ENCODE measurements around the gene KIF1A.

KIF1A gene

GRCh38 chr2:240735476-240735875 lies 84.5 kb downstream of the KIF1A start:
- DNase-seq (ENCODE audit: low read depth): no peak

- DNase-seq (ENCODE audit: low read depth): no peak
Measured at GRCh38 chr2:240734756-240735155, 85.3 kb downstream of the KIF1A start.

- no peak for DNase-seq (ENCODE audit: low read depth)
Measured at GRCh38 chr2:240733803-240734495, 86.1 kb downstream of the KIF1A start.

- DNase-seq (ENCODE audit: low read depth): no peak
Measured at GRCh38 chr2:240732911-240733622, 87.0 kb downstream of the KIF1A start.

GRCh38 chr2:240732184-240732583 lies 87.8 kb downstream of the KIF1A start:
- no peak for DNase-seq (ENCODE audit: low read depth)

- DNase-seq (ENCODE audit: low read depth): no peak
Measured at GRCh38 chr2:240731178-240731545, 88.9 kb downstream of the KIF1A start.

GRCh38 chr2:240730501-240731177 lies 89.4 kb downstream of the KIF1A start:
- DNase-seq (ENCODE audit: low read depth): no peak

GRCh38 chr2:240728827-240729226 lies 91.2 kb downstream of the KIF1A start:
- no peak for DNase-seq (ENCODE audit: low read depth)

GRCh38 chr2:240728361-240728760 lies 91.7 kb downstream of the KIF1A start:
- no peak for DNase-seq (ENCODE audit: low read depth)

GRCh38 chr2:240727913-240728312 lies 92.1 kb downstream of the KIF1A start:
- DNase-seq (ENCODE audit: low read depth): no peak

- DNase-seq (ENCODE audit: low read depth): no peak
Measured at GRCh38 chr2:240727439-240727838, 92.6 kb downstream of the KIF1A start.

GRCh38 chr2:240726876-240727275 lies 93.1 kb downstream of the KIF1A start:
- DNase-seq (ENCODE audit: low read depth): no peak

GRCh38 chr2:240725671-240726070 lies 94.3 kb downstream of the KIF1A start:
- no peak for DNase-seq (ENCODE audit: low read depth)

- no peak for DNase-seq (ENCODE audit: low read depth)
Measured at GRCh38 chr2:240725266-240725665, 94.8 kb downstream of the KIF1A start.

- DNase-seq (ENCODE audit: low read depth): no peak
Measured at GRCh38 chr2:240724431-240724830, 95.6 kb downstream of the KIF1A start.

GRCh38 chr2:240723851-240724250 lies 96.2 kb downstream of the KIF1A start:
- no peak for DNase-seq (ENCODE audit: low read depth)

- DNase-seq (ENCODE audit: low read depth): no peak
Measured at GRCh38 chr2:240722796-240723735, 97.0 kb downstream of the KIF1A start.

GRCh38 chr2:240722376-240722775 lies 97.6 kb downstream of the KIF1A start:
- no peak for DNase-seq (ENCODE audit: low read depth)

GRCh38 chr2:240721596-240722180 lies 98.3 kb downstream of the KIF1A start:
- DNase-seq (ENCODE audit: low read depth): no peak

- DNase-seq (ENCODE audit: low read depth): no peak
Measured at GRCh38 chr2:240720686-240721595, 99.1 kb downstream of the KIF1A start.

All from T-helper 22 cell (primary cell).